NCI-H2196 (cell line): ENCODE data around the gene GDI1.

Source experiments
- DNase-seq: peaks from one replicate; lab custom pipeline; 2025; ENCODE audit not compliant: unreplicated experiment; lab: John Stamatoyannopoulos, UW

Gene GDI1

DNA sequence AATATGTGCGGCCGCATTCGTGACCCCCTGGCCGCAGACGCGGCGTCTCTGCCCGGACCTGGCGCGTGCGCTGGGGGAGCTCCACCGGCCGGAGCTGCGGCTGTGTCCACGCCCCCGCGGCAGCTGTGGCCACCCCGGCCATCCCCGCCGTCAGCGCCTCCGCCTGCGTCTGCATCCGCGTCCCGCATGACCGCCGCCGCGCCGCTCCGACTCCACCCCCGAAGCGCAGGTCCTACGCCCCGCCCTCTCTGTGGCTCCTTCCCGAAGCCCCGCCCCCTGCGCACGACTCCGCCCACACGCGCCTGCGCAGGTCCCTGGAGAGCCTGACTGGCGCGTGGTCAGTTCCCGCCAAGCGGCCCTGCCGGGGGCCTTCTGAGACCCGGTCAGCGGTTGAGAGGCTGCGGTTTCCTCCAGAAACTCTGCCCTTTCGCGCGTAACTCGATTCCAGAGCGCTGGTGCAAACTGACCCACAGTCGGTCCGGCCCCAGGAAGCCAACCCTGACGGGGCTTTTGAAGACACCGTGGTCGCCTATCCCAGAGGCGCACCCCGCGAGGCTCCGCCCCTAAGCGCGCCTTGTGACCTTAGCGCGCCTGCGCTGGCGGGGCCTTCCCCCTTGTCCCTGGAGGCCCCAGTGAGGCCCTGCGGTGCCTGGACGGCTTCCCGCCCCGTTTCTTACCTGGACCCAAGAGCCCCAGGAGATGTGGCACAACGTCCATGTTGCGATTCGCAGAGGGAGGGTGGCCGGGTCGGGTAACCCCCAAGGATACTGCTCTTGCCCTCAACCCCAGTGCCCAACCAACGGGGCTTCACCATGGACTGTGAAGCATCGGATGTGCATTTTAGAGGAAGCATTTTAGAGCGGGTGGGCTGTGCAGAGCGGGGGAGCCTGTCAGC is 42.0 kb downstream of the GDI1 start, which contains the start of gene LAGE3:
Gene LAGE3 (minus strand): TSS at position 554 of the 895 bp plus-strand sequence. CDS start 366 bp downstream, at position 188.
- DNase-seq = peak; percentile 84

DNA sequence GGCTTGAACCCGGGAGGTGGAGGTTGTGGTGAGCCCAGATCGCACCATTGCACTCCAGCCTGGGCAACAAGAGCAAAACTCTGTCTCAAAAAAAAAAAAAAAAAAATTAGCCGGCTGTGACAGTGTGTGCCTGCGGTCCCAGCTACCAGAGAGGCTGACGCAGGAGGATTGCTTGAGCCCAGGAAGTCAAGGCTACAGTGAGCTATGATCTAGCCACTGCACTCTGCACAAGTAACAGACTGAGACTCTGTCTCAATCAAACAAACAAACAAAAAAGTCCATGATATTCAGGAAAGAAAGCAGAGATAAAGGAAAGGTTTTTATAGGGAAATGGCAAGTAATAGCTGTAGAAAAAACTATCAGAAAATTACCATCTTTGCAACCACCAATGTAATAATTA is 44.2 kb downstream of the GDI1 start:
- no peak for DNase-seq

DNA sequence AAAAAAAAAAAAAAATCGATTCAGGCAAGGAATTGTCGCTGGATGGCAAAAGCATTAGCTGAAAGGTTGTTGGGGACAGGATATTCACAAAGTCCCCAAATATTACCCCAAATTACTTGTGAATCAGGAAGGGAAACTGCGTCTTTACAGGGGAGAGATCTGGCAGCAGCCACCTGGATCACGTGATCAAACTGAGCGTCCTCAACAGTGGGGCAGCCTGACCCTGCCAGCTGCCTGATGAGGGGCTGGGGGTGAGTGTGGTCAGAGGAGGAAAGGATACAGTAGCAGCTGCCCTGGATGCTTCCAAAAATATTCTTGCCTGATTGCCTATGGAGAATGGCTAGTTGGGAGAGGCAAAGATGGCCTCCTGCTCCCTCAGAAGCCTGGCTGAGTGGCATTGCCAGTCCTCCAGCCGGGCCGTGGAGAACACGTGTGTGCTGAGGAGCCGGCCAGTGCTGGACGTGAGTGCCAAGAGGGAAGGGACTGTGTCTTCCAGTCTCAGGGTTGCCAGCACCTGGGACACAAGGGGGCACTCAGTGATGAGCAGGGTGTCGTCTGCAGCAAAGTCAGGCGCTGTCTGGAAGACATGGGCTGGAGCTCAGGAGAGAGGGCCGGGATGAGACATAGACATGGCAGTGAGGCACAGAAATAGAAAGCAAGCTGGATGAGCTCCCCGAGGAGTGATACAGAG is 45.1 kb downstream of the GDI1 start:
- DNase-seq = no peak

DNA sequence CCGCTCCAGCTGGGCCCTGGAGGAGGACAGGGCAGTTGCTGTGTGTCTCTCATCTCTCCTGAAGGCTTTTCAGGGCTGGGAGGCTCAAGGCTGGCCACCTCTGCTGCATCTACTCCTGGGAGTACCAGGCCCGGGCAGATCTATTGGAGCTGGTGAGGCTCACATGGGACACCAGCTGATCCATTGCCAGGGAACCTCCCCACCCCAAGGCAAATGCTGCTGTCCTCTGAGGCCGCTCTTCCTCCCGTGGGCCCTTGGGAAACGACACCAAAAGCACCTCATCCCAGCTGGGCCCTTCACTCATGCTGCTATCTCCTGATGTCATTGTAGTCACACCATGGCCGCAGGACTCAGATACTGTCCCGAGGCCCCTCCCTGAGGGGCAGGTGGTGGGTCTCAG is 45.8 kb downstream of the GDI1 start:
- DNase-seq = no peak

DNA sequence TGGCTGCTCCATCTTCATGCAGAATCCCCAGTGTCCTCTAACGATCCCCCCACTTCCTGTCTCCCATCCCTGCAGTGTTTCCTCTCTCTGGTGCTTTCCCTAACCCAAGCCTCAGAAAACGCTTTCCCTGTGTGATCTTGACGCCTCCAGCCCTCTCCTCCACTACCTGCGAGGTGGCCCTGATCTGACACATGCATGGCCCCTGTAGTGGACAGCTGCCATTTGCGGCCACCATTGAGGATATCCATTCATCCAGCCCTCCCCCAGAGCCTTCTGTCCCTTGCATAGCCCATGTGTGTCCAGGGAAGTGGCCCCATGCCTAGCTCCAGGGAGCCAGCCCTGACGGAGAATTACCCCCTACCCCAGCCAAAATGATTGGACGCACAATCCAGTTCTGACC is 46.4 kb downstream of the GDI1 start:
- DNase-seq = no peak

DNA sequence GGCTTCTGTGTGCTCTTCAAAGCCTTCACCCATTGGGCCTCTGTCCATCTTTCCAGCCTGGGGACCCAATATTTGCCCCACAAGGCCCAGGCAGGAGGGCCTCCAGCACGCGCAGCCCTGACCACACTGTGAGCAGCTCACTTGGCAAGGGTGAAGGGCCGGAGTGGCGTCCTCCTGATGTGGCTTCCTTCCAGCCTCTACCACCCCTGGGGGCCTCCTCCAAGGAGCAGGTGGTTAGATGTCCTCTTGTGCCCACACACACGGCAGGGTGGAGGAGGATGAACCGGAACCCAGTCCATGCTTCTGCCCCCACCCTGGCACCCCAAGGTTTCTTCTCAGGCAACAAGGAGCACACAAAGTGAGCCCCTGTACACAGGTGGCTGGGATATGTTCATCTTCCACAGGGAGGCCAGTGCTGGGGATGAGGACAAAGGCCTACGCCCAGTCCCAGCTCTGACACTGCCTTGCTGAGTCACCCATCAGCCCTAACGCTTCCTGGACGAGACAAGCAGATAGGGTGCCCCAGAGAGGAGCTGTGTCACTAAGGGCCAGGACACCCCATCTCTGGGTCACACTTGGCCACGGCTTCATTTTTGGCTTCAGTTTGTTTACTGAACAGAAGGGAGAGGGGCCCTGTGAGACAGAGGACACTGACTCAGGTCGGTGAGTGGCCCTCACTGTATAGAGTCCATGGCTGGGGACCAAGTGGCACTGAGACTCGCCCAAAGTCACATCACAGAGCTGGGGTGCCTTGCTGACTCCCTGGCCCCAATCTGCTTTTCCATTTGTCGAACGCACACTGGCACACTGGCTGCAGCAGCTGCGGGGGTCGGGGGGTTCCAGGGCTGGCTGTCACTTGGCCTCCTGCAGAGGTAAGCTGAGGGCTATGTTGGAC is 47.5 kb downstream of the GDI1 start:
- DNase-seq = no peak

DNA sequence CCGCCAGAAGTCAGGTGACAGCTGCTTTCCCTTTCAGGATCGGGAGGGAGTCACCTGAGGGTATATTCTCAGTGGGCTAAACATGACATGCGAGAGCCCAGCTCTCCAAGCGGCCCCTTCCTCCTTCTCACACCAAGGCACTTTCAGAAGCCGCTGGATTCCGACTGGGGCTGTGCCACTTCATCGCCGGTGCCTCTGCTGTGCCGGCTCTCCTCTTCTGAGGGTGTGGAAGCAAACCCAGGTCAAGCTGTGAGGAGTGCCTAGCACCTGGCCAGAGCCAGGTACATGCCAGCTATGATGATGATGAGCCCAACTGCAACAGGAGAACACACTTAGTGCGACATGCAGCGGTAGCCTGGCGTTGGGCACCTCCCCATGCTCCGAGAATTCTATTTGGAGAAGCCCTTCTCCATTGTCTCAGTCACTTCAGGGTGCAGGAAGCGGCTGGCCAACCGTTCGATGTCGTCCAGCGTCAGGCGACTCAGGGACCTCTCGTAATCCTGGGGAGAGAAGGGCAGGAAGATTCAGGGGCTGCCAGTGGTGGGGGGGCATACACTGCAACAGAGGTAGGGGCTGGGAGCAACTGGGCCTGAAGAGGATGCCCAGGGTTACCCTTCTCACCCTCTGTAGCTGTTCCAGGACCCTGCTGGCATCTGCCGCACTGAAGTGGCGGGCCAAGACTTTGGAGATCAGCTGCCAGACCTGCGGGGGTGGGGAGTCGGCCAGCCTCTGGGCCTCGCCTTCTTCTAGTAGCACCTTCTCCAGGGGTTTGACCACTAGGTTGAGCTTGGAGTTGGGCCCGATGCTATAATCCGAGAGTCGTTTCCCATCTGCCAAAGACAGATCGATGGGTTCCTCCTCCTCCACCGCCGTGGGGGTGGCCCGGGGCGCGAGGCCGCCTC is 48.4 kb downstream of the GDI1 start:
- no peak for DNase-seq

DNA sequence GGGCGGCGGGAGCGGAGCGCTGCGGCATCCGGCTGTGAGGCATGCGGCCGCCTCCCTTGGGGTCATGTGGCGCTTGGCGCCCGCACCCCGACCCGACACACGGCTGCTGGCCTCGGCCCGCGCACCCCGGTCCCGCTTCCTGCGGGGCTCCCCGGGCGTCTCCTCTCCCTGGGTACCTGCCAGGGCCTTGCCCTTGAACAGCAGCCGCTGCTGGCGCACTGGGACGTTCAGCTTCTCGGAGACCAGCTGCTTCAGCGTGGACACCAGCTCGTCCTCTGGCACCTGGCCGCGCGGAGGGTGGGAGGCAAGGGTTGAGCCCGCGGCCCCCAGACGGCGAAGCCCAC is 49.1 kb downstream of the GDI1 start:
- DNase-seq = no peak

DNA sequence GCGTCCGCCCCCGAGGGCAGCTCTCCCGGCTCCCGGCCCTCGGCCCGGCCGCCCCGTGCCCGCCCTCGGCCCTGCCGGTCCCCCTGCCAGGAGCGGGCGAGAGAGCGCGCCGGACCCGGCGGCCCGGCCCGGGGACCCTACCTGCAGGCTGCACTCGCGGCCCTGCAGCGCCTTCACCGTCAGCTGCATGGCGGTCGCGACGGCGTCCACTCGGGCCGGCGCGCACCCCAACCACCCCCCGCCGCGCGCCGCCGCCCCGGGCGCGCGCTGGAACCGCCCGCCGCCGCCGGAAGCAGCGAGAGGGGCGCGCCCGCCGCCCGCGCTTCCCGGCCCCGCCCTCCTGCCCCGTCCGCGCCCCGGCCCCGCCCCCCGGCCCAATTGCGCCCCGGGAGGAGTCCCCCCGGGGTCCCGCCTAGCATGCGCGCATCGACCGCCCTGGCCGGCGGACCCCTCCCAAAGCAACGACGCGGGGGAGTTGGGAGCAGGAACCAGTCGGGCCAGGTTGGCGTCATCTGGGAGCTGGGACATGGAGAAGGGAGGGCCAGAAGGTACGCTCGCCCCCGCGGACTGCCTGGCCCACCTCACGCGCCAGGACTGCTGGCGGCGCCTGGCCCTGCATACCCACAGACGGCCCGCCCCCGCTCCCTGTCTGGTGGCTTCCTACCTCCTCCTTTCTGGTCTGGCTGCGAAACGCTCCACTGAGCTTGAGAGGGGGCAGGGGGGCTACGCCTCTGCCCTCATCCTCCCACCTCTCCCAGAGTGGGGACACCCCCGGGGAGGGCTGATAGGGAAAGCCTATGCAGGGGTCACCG is 49.6 kb downstream of the GDI1 start, which contains the start of gene UBL4A:
Gene UBL4A (minus strand): TSS at position 220 of the 812 bp plus-strand sequence. CDS start 31 bp downstream, at position 189.
- DNase-seq = peak; percentile 48

DNA sequence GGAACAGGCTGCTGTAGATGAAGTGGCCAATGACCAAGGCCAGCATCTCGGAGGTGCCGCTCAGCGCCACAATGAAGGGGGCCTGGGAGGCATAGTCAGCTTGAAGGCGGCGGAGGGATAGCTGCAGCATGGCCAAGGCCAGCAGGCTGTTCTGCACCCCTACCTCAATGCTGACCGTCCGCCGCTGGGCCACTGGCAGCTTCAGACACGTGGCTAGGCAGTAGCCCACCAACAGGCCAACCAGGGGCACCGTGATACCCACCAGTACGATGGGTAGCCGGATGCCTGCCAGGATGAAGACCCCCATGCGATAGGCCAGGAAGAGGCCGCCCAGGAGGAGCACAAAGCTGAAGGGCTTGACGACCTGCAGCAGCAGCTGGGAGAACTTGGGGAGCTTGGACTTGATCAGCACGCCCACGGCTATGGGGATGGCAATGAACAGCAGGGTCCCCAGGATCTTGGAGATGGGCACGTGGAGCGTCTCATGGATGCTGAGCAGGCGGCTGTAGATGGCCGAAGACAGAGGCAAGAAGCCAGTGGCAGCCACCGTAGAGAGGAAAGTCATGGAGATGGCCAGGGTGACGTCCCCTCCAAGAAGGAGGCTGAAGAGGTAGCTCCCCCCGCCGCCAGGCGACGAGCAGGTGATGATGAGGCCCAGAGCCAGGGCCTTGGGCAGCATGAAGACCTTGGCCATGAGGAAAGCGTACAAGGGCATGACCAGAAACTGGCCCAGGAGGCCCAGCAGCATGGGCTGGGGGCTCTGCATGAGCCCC is 50.8 kb downstream of the GDI1 start:
- no peak for DNase-seq

DNA sequence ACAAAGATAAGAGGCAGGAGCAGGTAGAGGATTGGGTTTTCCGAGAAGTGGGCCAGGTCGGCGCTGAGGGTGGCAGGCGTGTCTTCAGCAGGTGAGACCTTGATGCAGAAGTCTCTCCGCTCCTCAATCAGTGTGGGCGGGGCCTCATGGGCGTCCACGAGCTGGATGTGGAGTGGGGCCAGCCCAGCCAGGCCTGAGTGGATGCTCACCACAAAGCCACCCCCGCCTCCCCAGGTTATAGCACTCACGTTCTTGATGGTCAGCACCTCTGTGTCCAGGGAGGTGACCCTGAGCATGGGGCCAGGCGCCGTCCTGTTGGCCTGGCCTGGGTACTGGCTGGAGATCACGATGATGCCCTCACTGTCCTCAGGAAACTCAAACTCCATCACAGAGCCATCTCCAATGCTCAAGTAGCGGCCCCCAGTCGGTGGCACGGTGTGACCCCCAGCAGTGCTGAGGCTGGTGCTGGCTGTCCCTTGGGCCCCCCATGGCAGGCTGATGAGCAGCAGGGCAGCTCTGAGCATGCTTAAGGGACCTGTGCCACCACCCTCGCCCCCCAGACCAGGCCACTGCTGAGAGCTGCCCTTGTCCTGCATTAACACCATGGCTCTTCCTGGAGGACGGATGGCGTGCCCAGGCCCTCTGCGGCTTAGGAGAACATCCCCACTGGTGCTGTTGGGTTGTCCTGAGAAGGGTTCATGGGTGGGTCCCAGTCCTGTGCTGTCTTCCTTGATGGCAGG is 51.6 kb downstream of the GDI1 start:
- no peak for DNase-seq

DNA sequence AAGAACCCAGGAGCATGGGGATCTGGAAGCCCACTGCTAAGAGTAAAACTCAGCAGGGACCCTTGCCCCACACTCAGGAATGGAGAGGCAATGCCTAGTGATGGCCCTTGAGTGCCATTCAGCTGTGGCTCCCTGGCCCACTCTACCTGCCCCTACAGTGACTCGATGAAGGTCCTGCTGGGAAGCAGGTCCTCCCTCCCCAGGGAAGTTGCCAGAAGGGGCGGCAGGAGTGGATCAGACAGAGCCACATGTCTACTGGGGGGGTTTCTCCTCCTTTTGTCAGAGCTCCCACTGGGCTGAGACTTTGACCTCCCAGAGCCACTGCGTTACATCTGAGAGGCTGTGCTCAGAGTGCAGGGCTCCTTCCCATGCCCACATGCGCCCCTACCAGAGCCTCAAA is 52.2 kb downstream of the GDI1 start:
- DNase-seq = no peak

DNA sequence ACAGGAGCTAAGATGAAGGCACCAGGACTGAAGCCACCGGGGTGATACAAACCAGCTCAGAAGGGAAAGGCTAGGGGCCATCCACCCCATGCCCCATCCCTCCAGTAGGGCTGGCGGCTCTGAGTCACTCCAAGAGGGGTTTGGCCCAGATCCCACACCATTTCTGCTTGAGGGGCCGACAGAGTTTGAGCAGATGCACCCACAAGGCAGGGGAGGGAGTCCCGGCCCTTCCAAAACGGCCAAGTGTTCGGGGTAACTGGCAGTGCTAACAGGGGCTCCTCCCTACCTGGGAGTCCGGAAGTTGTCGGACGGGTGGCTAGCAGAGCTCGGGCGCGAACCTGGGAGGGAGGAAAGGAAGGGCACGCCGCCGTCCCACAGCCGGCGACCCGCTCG is 53.1 kb downstream of the GDI1 start:
- DNase-seq = no peak

DNA sequence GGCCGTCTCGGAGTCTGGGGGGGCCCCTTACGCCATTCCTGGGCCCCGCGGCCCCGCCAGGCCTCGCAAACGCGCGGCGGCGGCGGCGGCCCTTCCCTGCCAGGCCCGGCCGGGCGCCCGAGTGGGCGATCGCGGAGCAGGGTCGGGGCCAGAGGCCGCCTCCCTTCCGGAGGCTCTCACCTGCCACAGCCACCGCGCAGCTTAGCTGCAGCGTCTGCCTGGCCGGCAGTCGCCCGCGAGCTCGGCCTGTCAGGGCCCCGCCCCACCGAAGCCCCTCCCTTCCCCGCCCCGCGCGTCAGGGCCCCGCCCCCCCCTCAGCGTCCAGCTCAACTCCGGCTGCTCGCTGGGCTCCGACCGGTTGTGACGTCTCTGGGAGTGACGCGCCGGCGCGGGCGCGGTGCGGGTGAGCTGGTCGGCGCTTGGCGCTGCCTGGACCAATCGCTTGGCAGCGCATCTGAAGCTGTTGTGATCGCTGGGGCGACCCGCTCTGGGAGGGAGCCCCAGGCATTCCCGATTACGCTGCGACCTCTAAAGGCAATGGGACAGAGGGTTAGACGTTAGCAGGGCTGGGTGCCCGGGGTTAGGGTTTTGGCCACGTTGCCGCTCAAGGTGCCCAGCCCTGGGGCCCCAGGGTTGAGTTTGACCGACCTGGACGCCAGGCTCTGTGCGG is 53.6 kb downstream of the GDI1 start, which contains the start of gene SLC10A3:
Gene SLC10A3 (minus strand): TSS at position 216 of the 670 bp plus-strand sequence. CDS start 1,689 bp downstream, outside the sequence.
- peak; percentile 88 for DNase-seq
